HL-60/S4 treated with retinoic acid at 250 ng/mL for 4 days and 3 days (cell line): ENCODE data around the gene ANGPTL8.

Source experiments
- in situ Hi-C: fragments of 300-500 bp; cut with MboI; formaldehyde crosslinking; loops from 2 replicates; pipeline ENCODE4 v1.7.0; 2022; ENCODE audit warnings: low sequenced_read_pairs

The ANGPTL8 gene

GRCh38 chr19:11203194-11204075 is 36.0 kb upstream of the ANGPTL8 start:
- in situ Hi-C loops: no loop called here

- in situ Hi-C loops: no loop called here
These were observed 35.3 kb upstream of the ANGPTL8 start for GRCh38 chr19:11204076-11204602.

GRCh38 chr19:11204943-11205349 is 34.5 kb upstream of the ANGPTL8 start:
- in situ Hi-C loops: no loop called here

GRCh38 chr19:11205939-11206570 is 33.4 kb upstream of the ANGPTL8 start:
- in situ Hi-C loops: no loop called here

GRCh38 chr19:11208561-11209471 is 30.6 kb upstream of the ANGPTL8 start:
- in situ Hi-C loops: no loop called here

GRCh38 chr19:11209839-11210655 is 29.4 kb upstream of the ANGPTL8 start:
- in situ Hi-C loops: no loop called here

- in situ Hi-C loops: no loop called here
These were observed 28.8 kb upstream of the ANGPTL8 start for GRCh38 chr19:11210656-11210928.

- in situ Hi-C loops: no loop called here
These were observed 25.0 kb upstream of the ANGPTL8 start for GRCh38 chr19:11214387-11214786.

- in situ Hi-C loops: no loop called here
These were observed 18.3 kb upstream of the ANGPTL8 start for GRCh38 chr19:11221082-11221598.

- in situ Hi-C loops: no loop called here
These were observed 16.2 kb upstream of the ANGPTL8 start for GRCh38 chr19:11223200-11223599.

- in situ Hi-C loops: no loop called here
These were observed 15.0 kb upstream of the ANGPTL8 start for GRCh38 chr19:11224429-11224828.

- in situ Hi-C loops: no loop called here
These were observed 14.2 kb upstream of the ANGPTL8 start for GRCh38 chr19:11225172-11225571.

- in situ Hi-C loops: no loop called here
These were observed 13.6 kb upstream of the ANGPTL8 start for GRCh38 chr19:11225815-11226214.

GRCh38 chr19:11226716-11227166 is 12.7 kb upstream of the ANGPTL8 start:
- in situ Hi-C loops: no loop called here

GRCh38 chr19:11227195-11227886 is 12.1 kb upstream of the ANGPTL8 start:
- in situ Hi-C loops: no loop called here

GRCh38 chr19:11230621-11231386 is 8.6 kb upstream of the ANGPTL8 start:
- in situ Hi-C loops: no loop called here

GRCh38 chr19:11232555-11232954 is 6.9 kb upstream of the ANGPTL8 start:
- in situ Hi-C loops: no loop called here

- in situ Hi-C loops: no loop called here
These were observed 6.3 kb upstream of the ANGPTL8 start for GRCh38 chr19:11233073-11233472.
